ENCODE data around the gene SPTLC2. TPM values are rescaled to one million over a fixed set of nuclear protein-coding genes. Genes with fewer than 3 reads are reported as not detected.

SPTLC2 gene
- total and polyA plus RNA-seq, 2 of the 13 experiments (the other 11 are each of a cell fraction or from before 2014, with no cell fraction given), result 17.4 to 17.5 TPM

GRCh38 chr14:77559381-77559780 lies 57.1 kb downstream of the SPTLC2 start (continued):
- TF ChIP-seq ZNF331 (CRISPR knock-in tag; IDR thresholded peaks at IDR 0.05), result no peak

DNA sequence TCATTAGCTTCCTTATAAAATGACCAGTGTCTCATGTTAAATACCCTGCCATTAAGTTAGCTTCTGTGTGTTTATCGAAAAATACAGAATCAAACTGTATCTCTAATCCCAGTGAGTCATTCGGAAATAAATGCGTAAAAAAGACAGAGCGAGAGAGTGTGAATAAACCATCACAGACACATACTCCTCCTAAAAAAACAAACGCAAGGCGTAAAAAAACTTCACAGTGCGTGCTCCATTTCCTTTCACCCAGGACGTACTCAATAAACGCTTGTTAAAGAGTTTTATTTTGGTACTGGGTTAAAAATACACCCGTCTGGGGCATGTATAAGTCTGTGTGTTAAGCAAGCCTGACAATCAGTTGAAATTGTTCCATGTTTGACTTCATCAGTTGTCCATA lies 59.0 kb downstream of the SPTLC2 start:
- H3K79me2 ChIP-seq (ENCODE audit: insufficient read depth, low read length), result no peaks in the 10 kb centered on the region
- no peak overlapping the region for H3K27ac ChIP-seq (ENCODE audit: extremely low read length, insufficient read depth, low read length)
- H3K4me1 ChIP-seq (ENCODE audit: insufficient read depth, low read length), result no peaks in the 10 kb centered on the region
- ATAC-seq (no peak), FAIRE-seq (no peak), DNase-seq (ENCODE audit: low spot score) (no peak)
- H3K4me2 ChIP-seq (ENCODE audit: low read depth, low read length), result no peak overlapping the region
- H3K27me3 ChIP-seq (ENCODE audit: control insufficient read depth in 1 of 2, insufficient read depth in 2 of 2, low read length in 2 of 2), result no peaks in the 10 kb centered on the region
- H3K9ac ChIP-seq (ENCODE audit: insufficient read depth, low read depth, low read length), result no peak overlapping the region
- TF ChIP-seq LRRFIP1 (CRISPR knock-in tag; conservative IDR thresholded peaks at IDR 0.05), result no peak
- TF ChIP-seq HMG20A (CRISPR knock-in tag; IDR thresholded peaks at IDR 0.05; ENCODE audit: borderline replicate concordance), result no peak
- TF ChIP-seq TAF1 (CRISPR knock-in tag; IDR thresholded peaks at IDR 0.05), result no peak
- TF ChIP-seq ZIK1 (CRISPR knock-in tag; IDR thresholded peaks at IDR 0.05; ENCODE audit: borderline replicate concordance, low read depth), result no peak
- no peak for TF ChIP-seq SETDB1 (CRISPR knock-in tag; IDR thresholded peaks at IDR 0.05; ENCODE audit: borderline replicate concordance)
- no peak for TF ChIP-seq CHCHD3 (CRISPR knock-in tag; IDR thresholded peaks at IDR 0.05)
- TF ChIP-seq FOXO1 (CRISPR knock-in tag; IDR thresholded peaks at IDR 0.05), result no peak
- TF ChIP-seq, protein P1, sequence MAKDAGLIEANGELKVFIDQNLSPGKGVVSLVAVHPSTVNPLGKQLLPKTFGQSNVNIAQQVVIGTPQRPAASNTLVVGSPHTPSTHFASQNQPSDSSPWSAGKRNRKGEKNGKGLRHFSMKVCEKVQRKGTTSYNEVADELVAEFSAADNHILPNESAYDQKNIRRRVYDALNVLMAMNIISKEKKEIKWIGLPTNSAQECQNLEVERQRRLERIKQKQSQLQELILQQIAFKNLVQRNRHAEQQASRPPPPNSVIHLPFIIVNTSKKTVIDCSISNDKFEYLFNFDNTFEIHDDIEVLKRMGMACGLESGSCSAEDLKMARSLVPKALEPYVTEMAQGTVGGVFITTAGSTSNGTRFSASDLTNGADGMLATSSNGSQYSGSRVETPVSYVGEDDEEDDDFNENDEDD (CRISPR knock-in tag; IDR thresholded peaks at IDR 0.05; ENCODE audit: borderline replicate concordance), result no peak
- no peak for TF ChIP-seq ZFAT (CRISPR knock-in tag; conservative IDR thresholded peaks at IDR 0.05)
- TF ChIP-seq GPN1 (CRISPR knock-in tag; IDR thresholded peaks at IDR 0.05; ENCODE audit: borderline replicate concordance), result no peak
- no peak for TF ChIP-seq MTA3 (CRISPR knock-in tag; IDR thresholded peaks at IDR 0.05)
- TF ChIP-seq FLYWCH1 (CRISPR knock-in tag; IDR thresholded peaks at IDR 0.05), result no peak
- no peak for TF ChIP-seq ZBTB21 (CRISPR knock-in tag; IDR thresholded peaks at IDR 0.05)
- TF ChIP-seq ZNF317 (CRISPR knock-in tag; IDR thresholded peaks at IDR 0.05), result no peak
- H3K36me3 ChIP-seq (replicated peaks in 1 of 2; ENCODE audit: control insufficient read depth in 1 of 2, insufficient read depth in 2 of 2, low read length in 2 of 2), result peaks cover 0 to 42% of the 10 kb centered on the region in 2 experiments; a peak in 4 of 5 replicates
- 96% methylated on average over 10 of the region's 10 CpGs for WGBS (ENCODE audit: low lambda C conversion rate)
- intact Hi-C loops (cut with micrococcal nuclease; ENCODE audit: unreplicated experiment), result loop anchor here (10.0 kb wide), 1 partner anchor 403 kb away; no protein-coding TSS in a partner anchor
- H3K9me3 ChIP-seq (ENCODE audit: low read length), result no peaks in the 10 kb centered on the region
- POLR2A ChIA-PET, result no interaction called here
- H2AFZ ChIP-seq (ENCODE audit: low read length), result no peak overlapping the region
- no TSS peak for BruUV-seq (replicated peaks)
- CTCF ChIA-PET (ENCODE audit: low intra/inter-chr PET ratio, low total read pairs), result no interaction called here
- no peak overlapping the region for H3K4me3 ChIP-seq (replicated peaks in 1 of 3; ENCODE audit: insufficient read depth in 1 of 3, low read depth in 2 of 3, low read length in 3 of 3)
- no peaks in the 10 kb centered on the region for H4K20me1 ChIP-seq (ENCODE audit: insufficient read depth, low read length)
- in situ Hi-C loops (cut with HindIII; ENCODE audit: extremely low pct_ligation_motif_present, low pct_unique_long_range_greater_than_20kb), result no loop called here
